LNCaP clone FGC (cell line): ENCODE results near the gene CHGA.
A peak's percentile ranks its signal among the peaks of the same experiment; 100 is the strongest.

Experiments
- DNase-seq: peaks from one replicate; pipeline ENCODE4 v3.0.0-alpha.2; 2011; ENCODE audit warnings: low read depth
- H3K4me3 ChIP-seq: 2 replicates; pipeline ENCODE4 v1.5.1; 2011; ENCODE audit warnings: mild to moderate bottlenecking, low read depth, low read length, control low read depth
- CTCF ChIP-seq: IDR thresholded peaks from 2 replicates; pipeline ENCODE4 v1.5.1; 2012; ENCODE audit warnings: mild to moderate bottlenecking; ENCODE audit not compliant: control insufficient read depth, insufficient read depth; ENCODE audit errors: extremely low read depth

Gene CHGA

GRCh38 chr14:92902726-92903125 is 20.2 kb upstream of the CHGA start:
- no peak overlapping the region for H3K4me3 ChIP-seq
- DNase-seq = no peak
- TF ChIP-seq CTCF = no peak

- no peak overlapping the region for H3K4me3 ChIP-seq
- no peak for DNase-seq
- no peak for TF ChIP-seq CTCF
Observed at GRCh38 chr14:92903359-92903758, 19.6 kb upstream of the CHGA start.

GRCh38 chr14:92905667-92906066 is 17.3 kb upstream of the CHGA start:
- DNase-seq = no peak
- H3K4me3 ChIP-seq = no peak overlapping the region

GRCh38 chr14:92906420-92906819 is 16.5 kb upstream of the CHGA start:
- no peak overlapping the region for H3K4me3 ChIP-seq
- DNase-seq = no peak
- no peak for TF ChIP-seq CTCF

More at GRCh38 chr14:92905667-92906066, 17.3 kb upstream of the CHGA start:
- TF ChIP-seq CTCF = no peak

- H3K4me3 ChIP-seq = no peak overlapping the region
- TF ChIP-seq CTCF = no peak
- DNase-seq = no peak
Observed at GRCh38 chr14:92906823-92907222, 16.1 kb upstream of the CHGA start.

GRCh38 chr14:92907316-92907911 is 15.5 kb upstream of the CHGA start:
- no peak overlapping the region for H3K4me3 ChIP-seq
- TF ChIP-seq CTCF = no peak
- DNase-seq = no peak

- DNase-seq = no peak
- no peak overlapping the region for H3K4me3 ChIP-seq
- peak; percentile 2; the same call in 1 of the 2 replicates for TF ChIP-seq CTCF
Observed at GRCh38 chr14:92914087-92914656, 8.8 kb upstream of the CHGA start.
